Measurements from ENCODE around the gene MYBPH. TPM values are rescaled to one million over a fixed set of nuclear protein-coding genes. Genes with fewer than 3 reads are reported as not detected.

The MYBPH gene
- total and polyA plus RNA-seq, 2 donors (not counting 3 experiments of a cell fraction or from before 2014, with no cell fraction given), result not detected

- Histone ChIP-seq H2AFZ (ENCODE audit: low read depth, low read length) (no peak overlapping the region), H3K4me1 (ENCODE audit: control insufficient read depth, extremely low read depth, insufficient read depth, low read length) (peaks cover 13% of the 10 kb centered on the region), H3K9me3 (replicated peaks; ENCODE audit: control insufficient read depth, insufficient read depth, low read length) (no peaks in the 10 kb centered on the region), H3K36me3 (ENCODE audit: control insufficient read depth in 2 of 2, extremely low read depth in 1 of 2, insufficient read depth in 2 of 2, low read length in 2 of 2) (no peaks in the 10 kb centered on the region), H3K4me3 (replicated peaks in 1 of 3; ENCODE audit: insufficient read depth in 1 of 3, low read depth in 1 of 3, low read length in 3 of 3) (no peak overlapping the region), H3K27ac (ENCODE audit: insufficient read depth, low read depth, low read length) (no peak overlapping the region), H3K79me2 (ENCODE audit: control insufficient read depth, insufficient read depth, low read length) (no peaks in the 10 kb centered on the region), H3K4me2 (ENCODE audit: insufficient read depth, low read length) (no peak overlapping the region), H3K27me3 (ENCODE audit: control insufficient read depth in 2 of 2, insufficient read depth in 2 of 2, low read length in 2 of 2) (peaks cover 8 to 21% of the 10 kb centered on the region in 2 experiments), H4K20me1 (replicated peaks; ENCODE audit: control insufficient read depth, extremely low read depth, insufficient read depth, low read length) (no peaks in the 10 kb centered on the region), H3K9me1 (replicated peaks; ENCODE audit: control insufficient read depth, extremely low read depth, insufficient read depth, low read length) (no peaks in the 10 kb centered on the region), H3K9ac (replicated peaks; ENCODE audit: extremely low read depth, insufficient read depth, low read length) (no peak overlapping the region)
- POLR2A ChIA-PET, result no interaction called here
- TF ChIP-seq EZH2 (IDR thresholded peaks at IDR 0.05; ENCODE audit: borderline replicate concordance, low read depth, low read length, severe bottlenecking) (no peak), POLR2A (IDR thresholded peaks at IDR 0.05; ENCODE audit: low read depth, low read length) (no peak), MAX (IDR thresholded peaks at IDR 0.05; ENCODE audit: insufficient read depth, insufficient read length) (no peak), POLR2AphosphoS5 (IDR thresholded peaks at IDR 0.05; ENCODE audit: insufficient read depth, low read depth, low read length) (no peak), FOS (IDR thresholded peaks at IDR 0.05; ENCODE audit: borderline replicate concordance, insufficient read depth, low read length) (no peak), CTCF (IDR thresholded peaks at IDR 0.05; ENCODE audit: extremely low read depth in 1 of 2, insufficient read depth in 1 of 2, low read depth in 1 of 2, low read length in 2 of 2) (no peak), MYC (IDR thresholded peaks at IDR 0.05; ENCODE audit: low read depth, low read length) (no peak), JUN (IDR thresholded peaks at IDR 0.05; ENCODE audit: borderline replicate concordance, insufficient read depth, insufficient read length, low read depth) (no peak), GATA2 (IDR thresholded peaks at IDR 0.05; ENCODE audit: insufficient read depth, insufficient read length, low read depth, low read length) (no peak)
- DNase-seq (ENCODE audit: low read depth, low spot score) (no peak), FAIRE-seq (no peak)
- dilution Hi-C loops (cut with MboI; ENCODE audit: extremely low pct_ligation_motif_present, low sequenced_read_pairs) (no loop called here), intact Hi-C loops (cut with micrococcal nuclease) (no loop called here)
- no TSS peak for BruUV-seq (replicated peaks)
- CTCF ChIA-PET, result interaction anchor here (0.9 to 2.9 kb wide), 3 partner anchors 14 to 41 kb away, joined by 3 to 15 read pairs (median 4); partner anchors contain the start of gene ADORA1
These were observed 17.2 kb downstream of the MYBPH start for GRCh38 chr1:203158423-203158822.

Data from endothelial cell of umbilical vein (primary cell).